Activated naive CD4-positive, alpha-beta T cell treated with anti-CD3 and anti-CD28 coated beads, Interleukin-2, amount 50 U/mL, for 72 hours (primary cell): ENCODE measurements around the gene FAF1. TPM values are rescaled to one million over a fixed set of nuclear protein-coding genes. Genes with fewer than 3 reads are reported as not detected.
"Not testable (repeated sequence)": the region's sequence is repeated elsewhere in the genome, so short reads cannot be mapped to it uniquely, and the experiment has no call there.

Experiments
- ATAC-seq, 2 donors: fragments of 150-1000 bp; cut with Tn5 transposase; 2 replicates each; pipeline ENCODE4 v1.10.0; 2021; ENCODE audit warnings: mild to moderate bottlenecking in 2 of 2, moderate library complexity in 2 of 2
- DNase-seq, 2 donors: peaks; one replicate each; pipeline ENCODE4 v3.0.0; 2021 to 2022; ENCODE audit warnings: low spot score in 2 of 2
- H3K27ac Mint-ChIP-seq, 2 donors: one replicate each; pipeline ENCODE4 v1.8.0; 2022; ENCODE audit warnings: mild to moderate bottlenecking in 2 of 2, mixed read lengths in 2 of 2
- H3K36me3 Mint-ChIP-seq, 2 donors: one replicate each; pipeline ENCODE4 v1.8.0; 2022; ENCODE audit warnings: mixed read lengths in 2 of 2
- H3K9me3 Mint-ChIP-seq, 2 donors: one replicate each; pipeline ENCODE4 v1.8.0; 2022; ENCODE audit warnings: mixed read lengths in 2 of 2
- total RNA-seq, 2 donors: library from RNA; stranded (reverse); gene quantifications; one replicate each; pipeline ENCODE4 v1.2.3, GENCODE V29; 2022

FAF1 gene
- total RNA-seq, 2 donors from 2014 or later = 58.1 to 101 TPM

DNA sequence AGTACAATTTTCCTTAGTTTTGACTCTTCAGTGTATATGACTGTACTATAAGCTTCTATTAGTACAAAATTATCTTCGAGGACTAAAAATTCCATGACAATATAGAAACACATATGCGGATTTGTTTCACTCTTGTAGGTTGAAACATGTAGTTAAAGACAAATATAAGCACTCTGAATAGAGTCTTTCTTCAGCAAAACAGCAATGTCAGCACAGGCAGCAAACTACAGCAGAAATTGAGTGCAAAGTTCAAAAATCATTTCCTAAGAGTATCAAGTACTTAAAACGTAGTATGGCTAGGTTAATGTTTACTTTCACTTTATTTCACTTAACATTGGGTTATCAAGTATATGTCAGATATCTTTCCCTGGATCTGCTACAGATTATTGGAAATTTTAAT is 106.7 kb downstream of the FAF1 start:
- no peak overlapping the region for H3K27ac Mint-ChIP-seq
- H3K9me3 Mint-ChIP-seq = no peaks in the 10 kb centered on the region
- DNase-seq (no peak), ATAC-seq (no peak)
- H3K36me3 Mint-ChIP-seq = peaks cover 4 to 5% of the 10 kb centered on the region in 2 donors

DNA sequence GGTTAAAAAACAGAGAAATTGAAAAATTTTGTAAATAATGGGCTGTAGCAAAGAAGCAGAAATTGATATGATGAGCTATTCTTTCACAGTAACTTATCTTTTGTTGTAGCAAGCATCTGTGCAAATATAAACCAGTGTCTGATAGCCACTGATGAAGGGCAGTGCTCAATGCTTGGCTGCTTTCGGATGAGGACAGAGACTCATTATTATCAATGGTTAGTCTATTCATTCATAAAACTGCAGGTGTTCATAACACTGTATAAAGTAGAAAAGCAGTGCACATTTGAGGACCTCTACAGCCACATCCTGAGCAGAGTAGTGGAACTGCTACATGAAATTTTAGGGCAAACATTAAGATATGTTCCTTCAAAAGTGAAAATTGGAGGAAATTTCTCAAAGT is 107.2 kb downstream of the FAF1 start:
- DNase-seq (no peak), ATAC-seq (no peak)
- peaks cover 5 to 10% of the 10 kb centered on the region in 2 donors for H3K36me3 Mint-ChIP-seq
- peaks cover 0 to 3% of the 10 kb centered on the region in 2 donors for H3K9me3 Mint-ChIP-seq
- no peak overlapping the region for H3K27ac Mint-ChIP-seq

DNA sequence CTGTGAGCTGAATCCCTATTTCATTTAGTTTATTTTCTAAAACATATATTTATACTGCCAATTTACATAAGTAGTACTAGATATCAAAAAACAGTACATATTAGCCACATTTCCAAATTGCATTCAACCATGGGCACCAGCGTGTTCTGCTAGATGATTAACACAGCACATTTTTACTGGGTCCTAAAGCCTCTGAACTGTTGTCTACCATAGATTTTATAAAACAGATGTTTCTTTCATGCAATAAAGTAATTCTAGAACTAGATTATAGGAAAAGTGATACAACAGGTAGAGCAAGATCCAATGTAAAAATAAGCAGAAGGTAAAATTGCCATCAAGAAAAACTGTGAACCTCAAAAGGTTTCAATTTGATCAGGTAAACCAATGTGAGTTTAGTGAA is 108.6 kb downstream of the FAF1 start:
- H3K9me3 Mint-ChIP-seq = peaks cover 0 to 13% of the 10 kb centered on the region in 2 donors
- ATAC-seq = no peak
- H3K36me3 Mint-ChIP-seq = peaks cover 11 to 24% of the 10 kb centered on the region in 2 donors
- no peak overlapping the region for H3K27ac Mint-ChIP-seq
- DNase-seq = no peak

DNA sequence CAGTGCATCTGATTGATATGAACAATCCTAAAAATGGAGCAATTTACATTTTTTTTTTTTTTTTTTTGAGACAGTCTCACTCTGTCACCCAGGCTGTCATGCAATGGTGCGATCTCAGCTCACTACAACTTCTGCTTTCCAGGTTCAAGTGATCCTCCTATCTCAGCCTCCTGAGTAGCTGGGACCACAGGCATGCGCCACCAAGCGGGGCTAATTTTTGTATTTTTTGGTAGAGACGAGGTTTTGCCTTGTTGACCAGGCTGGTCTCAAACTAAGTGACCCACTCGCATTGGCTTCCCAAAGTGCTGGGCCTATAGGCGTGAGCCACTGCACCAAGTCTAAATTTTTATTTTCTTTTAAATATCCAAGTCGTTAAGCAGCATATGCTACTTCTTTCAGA is 109.0 kb downstream of the FAF1 start:
- no peak overlapping the region for H3K27ac Mint-ChIP-seq
- H3K9me3 Mint-ChIP-seq = peaks cover 0 to 13% of the 10 kb centered on the region in 2 donors
- DNase-seq (no peak), ATAC-seq (no peak)
- peaks cover 11 to 26% of the 10 kb centered on the region in 2 donors for H3K36me3 Mint-ChIP-seq

DNA sequence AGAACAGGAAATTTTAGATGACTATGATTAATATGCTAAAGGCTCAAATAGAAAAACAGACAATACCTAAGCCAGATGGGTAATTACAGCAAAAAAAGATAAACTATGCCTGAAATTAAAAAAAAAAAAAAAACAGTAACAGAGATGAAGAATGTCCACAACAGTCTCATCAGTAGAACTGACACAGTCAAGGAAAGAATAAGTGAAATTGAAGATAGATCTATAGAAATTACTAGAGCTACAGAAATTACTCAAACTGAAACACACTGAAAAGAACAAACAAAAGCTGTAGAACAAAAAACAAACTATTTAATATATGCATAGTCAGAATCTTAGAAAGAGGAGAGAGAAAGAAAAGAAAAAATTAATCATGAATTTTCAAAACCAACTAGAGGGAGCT is 112.8 kb downstream of the FAF1 start:
- no peak for ATAC-seq
- no peak overlapping the region for H3K27ac Mint-ChIP-seq
- peaks cover 0 to 17% of the 10 kb centered on the region in 2 donors for H3K9me3 Mint-ChIP-seq
- DNase-seq = no peak
- peaks cover 11 to 38% of the 10 kb centered on the region in 2 donors for H3K36me3 Mint-ChIP-seq

DNA sequence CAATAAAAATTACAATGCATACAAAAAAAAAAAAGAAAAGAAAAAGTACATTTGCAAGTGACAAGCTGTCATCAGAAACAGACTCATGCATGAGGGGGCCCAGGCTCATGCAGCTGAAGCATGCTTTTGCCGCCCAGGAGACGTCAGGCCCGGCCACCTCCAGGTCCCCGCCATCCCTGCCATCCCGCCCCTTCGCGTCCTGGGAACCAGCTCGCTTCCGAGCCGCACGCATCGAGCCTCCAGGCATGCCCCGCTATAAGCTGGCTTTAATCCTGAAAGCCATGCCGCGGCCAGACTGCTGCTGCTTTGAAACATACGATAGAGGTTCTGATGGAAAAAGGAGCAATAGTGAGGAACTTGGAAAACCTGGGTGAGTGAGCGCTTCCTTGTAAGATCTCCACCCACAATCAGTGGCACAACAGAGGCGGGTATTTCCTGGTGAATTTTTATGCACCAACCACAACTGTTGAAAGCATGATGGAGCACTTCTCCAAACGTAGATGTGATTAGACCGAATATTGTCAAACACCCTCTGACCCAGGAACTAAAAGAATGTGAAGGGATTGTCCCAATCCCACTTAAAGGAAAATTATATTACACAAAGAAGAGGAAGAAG is 113.7 kb downstream of the FAF1 start:
- peaks cover 11 to 38% of the 10 kb centered on the region in 2 donors for H3K36me3 Mint-ChIP-seq
- H3K9me3 Mint-ChIP-seq = peaks cover 0 to 17% of the 10 kb centered on the region in 2 donors
- no peak overlapping the region for H3K27ac Mint-ChIP-seq
- DNase-seq (no peak), ATAC-seq (no peak)

DNA sequence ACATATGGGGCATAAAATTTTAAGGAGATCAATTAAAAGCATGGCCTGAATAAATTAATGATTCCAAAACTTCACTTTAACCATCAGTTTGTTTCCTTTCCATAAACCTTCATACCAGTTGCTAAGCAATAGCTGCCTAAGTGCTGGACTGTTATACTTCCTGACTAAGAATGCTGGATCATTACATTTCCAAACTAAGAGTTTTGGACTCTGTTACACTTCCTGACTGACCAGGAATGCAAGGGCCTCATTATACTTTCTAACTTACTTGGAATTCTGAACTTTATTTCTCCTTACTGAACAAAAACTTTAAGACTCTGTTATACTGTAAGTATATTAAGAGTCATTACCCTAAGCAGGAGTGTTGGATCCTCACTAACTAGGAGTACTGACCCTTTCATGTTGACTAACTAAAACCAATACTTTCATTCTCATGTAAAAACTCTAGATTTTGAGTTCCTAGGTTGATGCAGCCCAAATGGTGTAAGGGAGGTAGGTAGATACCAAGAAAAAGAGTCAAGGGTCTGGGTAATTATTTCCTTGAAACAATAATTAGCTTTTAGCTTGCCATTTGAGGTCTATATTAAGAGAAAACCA is 118.2 kb downstream of the FAF1 start:
- no peak for ATAC-seq
- peaks cover 0 to 23% of the 10 kb centered on the region in 2 donors for H3K36me3 Mint-ChIP-seq
- no peak overlapping the region for H3K27ac Mint-ChIP-seq
- DNase-seq = no peak
- H3K9me3 Mint-ChIP-seq = peaks cover 0 to 4% of the 10 kb centered on the region in 2 donors

DNA sequence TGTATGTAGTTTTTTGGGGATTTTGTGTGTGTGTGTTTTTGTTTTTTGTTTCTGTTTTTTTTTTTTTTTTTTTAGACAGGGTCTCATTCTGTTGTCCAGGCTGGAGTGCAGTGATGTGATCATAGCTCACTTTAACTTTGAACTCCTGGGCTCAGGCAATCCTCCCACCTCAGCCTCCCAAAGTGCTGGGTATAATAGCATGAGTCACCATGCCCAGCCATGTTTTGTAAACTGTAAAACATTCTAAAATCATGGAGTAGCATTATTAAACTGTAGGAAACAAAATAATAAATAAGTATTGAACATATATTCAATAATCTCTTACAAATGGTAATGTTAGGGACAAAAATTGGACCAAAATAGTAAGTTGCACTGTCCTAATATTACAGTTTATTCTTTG is 124.0 kb downstream of the FAF1 start:
- DNase-seq (no peak), ATAC-seq (no peak)
- peaks cover 0 to 11% of the 10 kb centered on the region in 2 donors for H3K9me3 Mint-ChIP-seq
- peaks cover 9 to 23% of the 10 kb centered on the region in 2 donors for H3K36me3 Mint-ChIP-seq
- peak overlapping the region in 1 of 2 donors; percentile 10 for H3K27ac Mint-ChIP-seq

DNA sequence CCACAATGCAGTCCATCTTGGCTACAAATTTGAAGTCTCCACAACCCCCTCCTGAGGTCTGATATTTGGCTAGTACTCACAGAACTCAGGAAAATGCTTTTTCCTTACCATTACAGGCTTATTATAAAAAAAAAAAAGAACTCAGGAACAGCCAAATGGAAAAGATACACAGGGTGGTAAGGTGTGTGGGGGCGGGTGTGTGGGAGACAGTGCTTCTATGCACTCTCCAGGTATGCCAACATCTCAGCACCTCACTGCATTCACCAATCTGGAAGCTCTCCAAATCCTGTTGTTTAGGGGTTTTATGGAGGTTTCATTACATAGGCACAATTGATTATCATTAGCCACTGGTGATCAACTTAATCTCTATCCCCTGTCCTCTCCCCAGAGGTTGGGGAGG is 126.9 kb downstream of the FAF1 start:
- no peak overlapping the region for H3K27ac Mint-ChIP-seq
- DNase-seq (no peak), ATAC-seq (no peak)
- peaks cover 9 to 23% of the 10 kb centered on the region in 2 donors for H3K36me3 Mint-ChIP-seq
- H3K9me3 Mint-ChIP-seq = peaks cover 0 to 11% of the 10 kb centered on the region in 2 donors

DNA sequence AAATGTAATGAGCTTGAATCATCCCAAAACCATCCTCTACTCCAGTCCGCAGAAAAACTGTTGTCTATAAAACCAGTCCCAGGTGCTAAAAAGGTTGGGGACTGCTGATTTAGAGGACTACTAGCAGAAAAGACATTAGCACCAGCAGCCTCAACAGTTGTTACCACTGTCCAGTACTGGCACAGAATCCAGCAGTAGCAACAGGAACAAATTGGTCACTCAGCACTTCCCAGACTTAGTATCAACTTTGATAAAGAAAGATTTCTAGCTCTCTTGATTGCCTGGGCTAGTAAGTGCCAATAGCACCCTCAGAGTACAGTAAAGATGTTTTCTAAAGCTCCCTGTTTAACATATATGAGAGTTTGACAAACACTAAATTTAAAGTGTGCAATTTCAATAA is 127.9 kb downstream of the FAF1 start:
- Mint-ChIP-seq H3K36me3 (peaks cover 9 to 20% of the 10 kb centered on the region in 2 donors), H3K9me3 (peaks cover 0 to 11% of the 10 kb centered on the region in 2 donors), H3K27ac (no peak overlapping the region)
- ATAC-seq (no peak), DNase-seq (no peak)

DNA sequence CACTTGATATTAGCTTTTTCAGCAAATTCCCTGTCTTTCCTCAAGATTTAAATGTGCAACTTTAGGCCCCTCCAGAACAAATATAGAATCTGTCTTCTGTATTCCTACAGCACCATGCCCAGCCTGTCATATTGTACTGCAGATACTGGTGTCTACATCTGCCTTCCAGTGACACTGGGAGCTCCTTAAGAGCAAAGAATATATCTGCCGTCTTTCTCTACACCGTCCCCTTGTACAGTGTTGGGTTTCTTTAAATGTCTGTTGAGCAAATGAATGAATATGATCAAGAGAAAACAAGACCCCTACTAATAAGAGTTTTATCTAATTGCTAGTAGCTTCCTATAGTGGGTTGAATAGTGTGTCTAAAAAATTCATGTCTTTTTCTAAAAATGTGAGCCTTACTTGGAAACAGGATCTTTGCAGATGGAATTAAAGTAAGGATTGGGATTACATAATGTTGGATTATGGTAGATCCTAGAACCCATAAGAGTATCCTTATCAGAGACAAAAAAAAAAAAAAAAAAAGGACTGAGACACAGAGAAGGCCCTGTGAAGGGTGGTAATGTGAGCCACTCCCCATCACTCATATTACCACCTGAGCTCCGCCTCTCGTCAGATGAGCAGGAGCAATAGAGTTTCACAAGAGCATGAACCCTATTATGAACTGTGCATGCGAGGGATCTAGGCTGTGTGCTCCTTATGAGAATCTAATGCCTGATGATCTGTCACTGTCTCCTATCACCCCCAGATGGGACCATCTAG is 128.6 kb downstream of the FAF1 start:
- Mint-ChIP-seq H3K9me3 (peaks cover 0 to 11% of the 10 kb centered on the region in 2 donors), H3K36me3 (peaks cover 9 to 19% of the 10 kb centered on the region in 2 donors), H3K27ac (no peak overlapping the region)
- no peak for DNase-seq
- no peak for ATAC-seq

DNA sequence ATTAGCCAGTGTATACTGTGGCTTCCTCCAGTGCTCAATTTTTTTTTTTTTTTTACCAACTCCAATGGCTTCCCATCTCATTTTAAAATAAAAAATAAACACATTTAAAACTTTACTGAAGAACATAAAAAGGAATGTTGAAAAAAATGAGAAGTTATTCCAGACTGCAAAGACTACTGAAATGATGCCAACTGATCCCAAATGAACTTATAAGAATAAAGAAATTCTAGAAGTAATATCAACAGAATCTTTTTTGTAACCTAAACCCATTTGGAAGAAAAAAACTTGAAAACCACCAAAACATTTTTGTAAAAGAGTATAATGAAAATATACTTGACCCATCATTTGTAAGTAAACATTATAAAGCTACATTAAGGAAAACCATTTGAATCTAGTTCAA is 129.4 kb downstream of the FAF1 start:
- H3K9me3 Mint-ChIP-seq = peaks cover 0 to 11% of the 10 kb centered on the region in 2 donors
- H3K36me3 Mint-ChIP-seq = peaks cover 9 to 15% of the 10 kb centered on the region in 2 donors
- H3K27ac Mint-ChIP-seq = no peak overlapping the region
- DNase-seq (no peak), ATAC-seq (no peak)

DNA sequence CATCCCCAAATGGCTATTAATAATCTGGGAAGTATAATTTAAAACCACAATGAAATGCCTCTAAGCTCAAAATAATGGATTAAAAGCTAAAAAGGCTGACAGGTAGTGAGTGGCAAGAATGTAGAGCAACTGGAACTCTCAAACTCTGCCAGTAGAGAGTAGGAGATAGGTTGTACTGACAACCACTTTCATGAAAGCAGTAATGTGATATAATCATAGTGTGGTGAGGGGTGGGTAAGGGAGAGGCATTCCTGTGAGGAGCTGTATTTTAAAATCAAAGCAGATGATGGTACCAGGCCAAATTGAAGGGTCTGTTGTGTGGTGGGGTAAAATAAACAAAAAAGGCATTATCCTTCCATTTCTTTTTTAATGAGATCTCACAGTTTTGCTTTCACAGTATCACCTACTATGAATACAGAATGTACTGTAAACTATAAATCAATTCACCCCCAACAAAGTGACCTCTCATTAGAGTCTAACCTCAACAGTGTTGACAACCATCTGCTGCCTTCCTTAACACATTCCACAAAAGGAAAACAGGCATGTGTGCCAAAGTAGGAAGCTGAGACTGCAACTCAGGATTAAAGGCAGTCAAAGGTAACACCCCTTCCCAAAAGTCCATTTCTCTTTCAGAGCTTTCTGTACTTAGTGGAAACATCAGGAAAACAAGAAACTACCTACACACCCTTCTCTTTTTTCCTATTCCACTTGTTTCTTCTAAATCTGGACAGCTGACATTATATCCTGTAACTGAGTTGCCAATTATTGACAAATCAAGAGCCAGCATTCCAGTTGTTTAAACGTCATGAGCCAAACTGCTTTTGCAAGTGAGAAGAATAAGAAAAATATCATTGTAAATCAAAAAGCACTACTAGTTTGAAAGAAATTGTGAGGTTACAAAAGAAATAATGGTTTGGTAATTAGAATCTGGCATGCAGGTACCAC is 130.8 kb downstream of the FAF1 start:
- Mint-ChIP-seq H3K9me3 (peaks cover 0 to 5% of the 10 kb centered on the region in 2 donors), H3K36me3 (peaks cover under 1 to 5% of the 10 kb centered on the region in 2 donors), H3K27ac (no peak overlapping the region)
- no peak for ATAC-seq
- DNase-seq = no peak

DNA sequence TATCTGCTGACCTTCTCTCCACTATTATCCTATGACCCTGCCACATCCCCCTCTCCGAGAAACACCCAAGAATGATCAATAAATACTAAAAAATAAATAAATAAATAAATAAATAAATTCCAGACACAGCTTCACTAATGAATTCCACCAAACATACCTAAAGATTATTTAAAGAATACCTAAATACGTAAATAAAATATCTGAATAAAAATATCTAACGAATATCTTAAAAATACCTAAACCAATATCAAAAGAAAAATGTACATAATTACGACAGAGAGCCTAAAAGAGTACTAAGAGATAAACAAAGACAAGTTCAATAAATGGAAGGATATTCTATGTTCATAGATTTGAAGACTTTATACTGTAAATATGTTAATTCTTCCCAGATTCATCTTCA is 132.5 kb downstream of the FAF1 start:
- no peaks in the 10 kb centered on the region for H3K36me3 Mint-ChIP-seq
- DNase-seq (no peak), ATAC-seq (no peak)
- no peaks in the 10 kb centered on the region for H3K9me3 Mint-ChIP-seq
- H3K27ac Mint-ChIP-seq = no peak overlapping the region

DNA sequence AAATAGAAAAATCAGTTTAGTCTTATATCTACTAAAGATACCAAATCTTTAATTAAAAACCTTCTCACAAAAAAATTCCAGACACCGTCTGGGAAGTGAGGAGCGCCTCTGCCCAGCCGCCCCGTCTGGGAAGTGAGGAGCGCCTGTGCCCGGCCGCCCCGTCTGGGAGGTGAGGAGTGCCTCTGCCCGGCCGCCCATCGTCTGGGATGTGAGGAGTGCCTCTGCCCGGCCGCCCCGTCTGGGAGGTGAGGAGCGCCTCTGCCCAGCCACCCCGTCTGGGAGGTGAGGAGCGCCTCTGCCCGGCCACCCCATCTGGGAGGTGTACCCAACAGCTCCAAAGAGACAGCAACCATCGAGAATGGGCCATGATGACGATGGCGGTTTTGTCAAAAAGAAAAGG is 133.3 kb downstream of the FAF1 start:
- not testable (repeated sequence) for H3K36me3 Mint-ChIP-seq, H3K9me3 Mint-ChIP-seq, H3K27ac Mint-ChIP-seq, ATAC-seq, DNase-seq

DNA sequence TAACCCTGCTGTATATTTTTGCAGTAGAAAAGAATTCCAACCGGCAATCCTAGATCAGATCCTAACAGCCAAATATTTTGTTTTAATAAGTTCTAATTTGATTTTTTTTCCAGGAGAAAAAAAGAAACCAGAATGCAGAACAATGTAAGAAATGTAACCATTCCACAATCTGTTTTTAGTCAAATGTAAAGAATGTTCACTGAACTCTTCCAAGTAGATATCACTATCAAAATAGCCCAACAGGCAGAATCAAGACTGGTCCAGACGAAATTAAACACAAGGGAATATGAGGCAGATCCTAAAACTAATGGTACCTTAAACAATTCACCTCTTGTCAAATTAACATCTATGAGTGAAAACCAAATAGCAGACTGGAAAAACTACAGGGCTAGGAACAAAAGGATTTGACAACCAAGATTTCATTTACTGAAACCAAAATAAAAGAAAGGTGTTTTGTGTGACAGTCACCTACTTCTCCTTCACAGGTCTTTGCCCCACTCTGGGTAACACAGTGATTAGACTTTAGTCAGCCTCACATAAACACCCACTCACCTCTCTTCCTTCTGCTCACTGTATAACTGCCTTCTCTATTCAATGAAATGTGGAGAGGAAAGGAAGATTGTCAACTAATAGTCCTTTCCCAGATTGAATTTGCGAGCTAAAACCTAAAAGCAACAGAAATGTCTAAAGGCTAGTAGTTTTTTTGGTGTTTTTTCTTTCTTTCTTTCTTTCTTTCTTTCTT is 137.9 kb downstream of the FAF1 start:
- Mint-ChIP-seq H3K36me3 (peaks cover 0 to 10% of the 10 kb centered on the region in 2 donors), H3K9me3 (peaks cover 0 to 8% of the 10 kb centered on the region in 2 donors), H3K27ac (no peak overlapping the region)
- ATAC-seq (no peak), DNase-seq (no peak)
